DMS153 (cell line): Measurements from ENCODE around the gene RAC2.
A peak's percentile ranks its signal among the peaks of the same experiment; 100 is the strongest.
"Not testable (repeated sequence)": the region's sequence is repeated elsewhere in the genome, so short reads cannot be mapped to it uniquely, and the experiment has no call there.

Source experiments
- DNase-seq: peaks from one replicate; lab custom pipeline; 2025; lab: John Stamatoyannopoulos, UW

RAC2 gene

DNA sequence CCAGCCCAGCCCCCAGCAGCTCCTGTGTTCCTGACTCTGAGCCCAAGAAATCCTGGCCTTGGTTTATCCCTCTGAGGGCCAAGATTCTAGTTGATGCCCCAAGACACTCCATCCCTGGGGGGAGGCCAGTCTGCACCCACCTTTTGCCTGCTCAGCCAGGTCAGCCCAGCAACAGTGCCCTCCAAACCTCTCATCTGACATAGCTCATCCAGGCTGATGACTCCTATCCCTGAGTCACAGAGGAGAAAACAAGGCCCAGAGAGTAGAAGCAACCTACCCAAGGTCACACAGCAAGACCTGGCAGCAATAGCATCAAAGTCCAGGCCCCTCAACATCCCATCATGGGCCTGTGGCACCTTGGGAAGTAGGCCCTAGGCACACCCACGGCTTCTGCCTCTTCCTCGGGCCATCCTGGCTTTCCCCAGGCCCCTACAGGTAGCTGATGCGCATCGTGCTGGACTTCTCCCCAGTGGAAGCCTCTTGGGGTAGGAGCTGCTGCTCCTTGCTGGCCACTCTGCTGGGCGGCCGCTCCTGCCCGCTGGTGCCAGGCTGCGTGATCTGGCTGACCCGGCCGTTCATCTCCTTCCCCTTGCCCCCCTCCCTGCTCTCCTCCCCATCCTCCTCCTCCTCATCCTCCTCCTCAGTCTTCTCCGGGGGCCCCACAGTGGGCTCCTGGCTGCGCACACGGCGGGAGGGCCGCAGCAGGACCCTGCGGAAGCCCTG lies 37.8 kb downstream of the RAC2 start:
- no peak for DNase-seq

DNA sequence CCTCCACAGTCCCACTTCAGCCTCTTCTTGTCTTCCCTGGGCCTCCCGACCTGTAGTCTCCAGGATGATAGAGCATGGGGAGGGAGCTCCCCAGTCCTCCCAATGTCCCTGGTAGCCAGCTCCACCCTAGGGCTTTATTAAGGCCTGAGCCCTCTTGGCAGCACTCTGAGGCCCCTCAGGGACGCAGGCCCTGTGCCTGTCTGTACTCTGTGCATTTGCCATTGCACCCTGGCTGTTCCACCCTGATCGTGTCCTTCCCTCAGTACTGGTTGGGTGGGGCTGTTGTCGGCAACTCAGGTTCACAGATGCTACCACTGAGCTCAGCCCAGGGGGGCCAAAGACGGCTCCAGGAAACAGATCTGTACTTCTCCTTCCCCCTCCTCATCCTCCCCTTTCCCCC lies 39.0 kb downstream of the RAC2 start:
- no peak for DNase-seq

DNA sequence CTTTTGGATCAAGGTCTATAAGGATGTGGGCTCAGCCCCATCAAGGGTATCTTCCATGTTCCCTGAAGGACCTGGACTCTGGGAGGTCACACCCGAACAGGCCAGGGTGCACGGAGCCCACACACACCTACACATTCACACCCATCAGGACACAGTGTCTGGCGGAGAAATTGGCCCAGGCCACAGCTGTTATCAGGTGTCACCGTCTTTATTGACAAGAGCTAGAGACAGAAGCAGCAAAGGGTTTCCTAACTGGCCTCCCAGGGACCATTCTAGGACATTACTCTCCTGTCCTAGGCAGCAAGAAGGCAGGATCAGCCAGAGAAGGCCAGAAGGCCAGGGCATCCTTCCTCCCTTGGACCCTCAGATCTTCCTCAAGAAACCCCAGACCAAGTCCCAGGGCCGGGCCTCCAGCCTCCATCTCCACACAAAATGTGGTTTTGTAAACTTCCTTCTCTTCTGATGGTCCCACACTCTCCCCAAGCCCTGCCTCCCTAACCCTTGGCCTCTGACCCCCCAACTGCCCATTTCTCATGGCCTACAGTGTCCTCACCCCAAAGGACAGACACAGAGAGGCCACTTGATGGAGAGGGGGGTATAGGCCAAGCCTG lies 39.9 kb downstream of the RAC2 start:
- no peak for DNase-seq

DNA sequence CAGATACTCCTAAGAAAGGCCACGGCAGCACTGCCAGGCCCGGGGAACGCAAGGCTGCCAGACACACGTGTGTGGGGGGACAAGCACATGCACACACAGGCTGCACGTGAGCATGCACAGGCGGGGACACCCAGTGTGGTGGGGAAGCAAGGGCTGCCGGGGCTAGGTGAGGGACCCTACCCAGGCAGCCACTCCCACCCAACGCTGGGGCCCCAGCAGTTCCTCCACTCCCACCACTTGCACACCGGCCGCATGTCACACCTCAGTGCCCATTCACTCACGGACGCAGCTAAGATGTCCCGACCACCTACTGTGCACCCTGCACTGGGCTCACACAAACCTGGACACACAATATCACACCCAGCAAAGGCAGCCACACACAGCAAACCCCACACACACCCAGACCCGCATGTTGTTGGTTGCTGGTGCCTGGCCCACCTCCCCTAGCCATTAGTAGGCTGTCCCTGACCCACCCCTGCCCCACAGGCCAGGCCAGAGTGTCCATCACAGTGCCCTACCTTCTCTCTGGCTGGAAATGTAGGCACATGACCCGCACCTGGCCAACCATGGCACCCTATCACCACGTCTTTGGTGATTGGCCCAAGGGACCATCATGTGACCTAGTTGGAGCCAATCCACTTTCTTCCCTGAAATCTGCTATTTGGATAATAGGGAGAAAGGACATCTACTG lies 40.6 kb downstream of the RAC2 start:
- no peak for DNase-seq

DNA sequence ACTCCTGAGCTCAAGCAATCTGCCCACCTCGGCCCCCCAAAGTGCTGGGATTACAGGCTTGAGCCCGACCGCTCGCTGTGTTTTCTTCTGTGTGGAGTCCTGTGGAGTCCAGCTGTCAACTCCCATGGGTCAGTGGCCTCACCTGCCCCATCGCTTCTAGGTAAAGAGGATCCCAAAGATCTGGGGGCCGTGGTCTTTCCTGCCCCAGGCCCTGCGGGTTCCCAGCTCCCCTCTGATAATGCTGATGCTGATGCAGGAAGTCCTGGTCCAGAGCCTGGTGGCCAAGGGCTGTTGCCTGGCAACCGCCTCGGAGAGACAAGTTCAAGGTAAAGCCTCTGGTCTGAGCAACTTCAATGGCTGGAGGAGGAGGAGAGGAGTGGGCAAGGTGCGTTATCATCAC lies 41.4 kb downstream of the RAC2 start:
- no peak for DNase-seq

DNA sequence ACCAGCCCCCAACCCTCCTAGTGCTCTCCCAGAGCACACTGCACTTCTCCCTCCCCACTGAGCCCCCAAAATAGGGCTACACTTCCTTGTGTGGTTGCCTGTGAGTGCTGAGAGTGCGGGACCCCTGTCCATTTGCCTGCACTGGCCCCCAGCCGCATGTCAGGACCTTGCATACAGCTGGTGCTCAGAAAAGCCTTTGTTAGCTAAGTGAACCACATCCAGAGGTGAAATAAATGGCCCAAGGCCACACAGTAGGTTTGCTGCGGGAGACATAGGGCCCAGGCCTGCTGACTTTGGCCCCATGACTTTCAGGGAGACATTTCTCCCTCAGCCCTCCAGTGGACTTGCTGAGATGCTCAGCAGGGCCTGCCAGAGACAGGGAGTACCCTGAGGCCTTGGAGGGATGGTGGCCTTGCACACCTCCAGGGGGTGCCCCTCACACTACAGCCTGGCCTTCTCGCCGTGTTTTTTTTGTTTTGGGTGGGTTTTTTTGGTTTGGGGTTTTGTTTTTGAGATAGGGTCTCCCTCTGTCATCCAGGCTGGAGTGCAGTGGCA lies 42.0 kb downstream of the RAC2 start:
- no peak for DNase-seq

DNA sequence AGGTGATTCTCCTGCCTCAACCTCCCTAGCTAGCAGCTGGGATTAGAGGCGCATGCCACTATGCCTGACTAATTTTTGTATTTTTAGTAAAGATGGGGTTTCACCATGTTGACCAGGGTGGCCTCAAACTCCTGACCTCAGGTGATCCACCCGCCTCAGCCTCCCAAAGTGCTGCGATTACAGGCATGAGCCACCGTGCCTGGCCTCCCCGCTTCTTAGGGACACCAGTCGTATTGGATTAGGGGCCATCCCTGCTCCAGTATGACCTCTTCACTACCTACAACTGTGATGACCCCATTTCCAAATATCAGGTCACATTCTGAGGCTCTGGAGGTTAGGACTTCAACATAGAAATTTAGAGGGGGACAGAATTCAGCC lies 42.6 kb downstream of the RAC2 start:
- not testable (repeated sequence) for DNase-seq

DNA sequence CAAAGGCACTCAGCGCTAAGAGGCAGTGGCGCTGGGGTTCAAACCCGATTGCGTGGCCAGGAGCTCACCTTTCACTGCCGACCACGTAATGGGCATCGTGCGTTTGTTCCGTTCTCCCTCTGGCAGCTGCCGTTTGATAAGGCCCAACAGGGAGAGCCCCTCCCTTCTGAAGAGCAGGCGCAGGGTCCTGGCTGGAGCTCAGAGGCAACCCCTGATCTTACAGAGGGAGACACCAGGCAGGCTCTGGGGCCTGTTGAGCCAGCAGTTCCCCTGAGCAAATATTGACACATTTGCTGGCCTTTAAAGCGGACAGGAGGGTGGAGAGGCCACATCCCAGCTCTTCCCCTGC lies 44.3 kb downstream of the RAC2 start:
- peak; percentile 63 for DNase-seq

DNA sequence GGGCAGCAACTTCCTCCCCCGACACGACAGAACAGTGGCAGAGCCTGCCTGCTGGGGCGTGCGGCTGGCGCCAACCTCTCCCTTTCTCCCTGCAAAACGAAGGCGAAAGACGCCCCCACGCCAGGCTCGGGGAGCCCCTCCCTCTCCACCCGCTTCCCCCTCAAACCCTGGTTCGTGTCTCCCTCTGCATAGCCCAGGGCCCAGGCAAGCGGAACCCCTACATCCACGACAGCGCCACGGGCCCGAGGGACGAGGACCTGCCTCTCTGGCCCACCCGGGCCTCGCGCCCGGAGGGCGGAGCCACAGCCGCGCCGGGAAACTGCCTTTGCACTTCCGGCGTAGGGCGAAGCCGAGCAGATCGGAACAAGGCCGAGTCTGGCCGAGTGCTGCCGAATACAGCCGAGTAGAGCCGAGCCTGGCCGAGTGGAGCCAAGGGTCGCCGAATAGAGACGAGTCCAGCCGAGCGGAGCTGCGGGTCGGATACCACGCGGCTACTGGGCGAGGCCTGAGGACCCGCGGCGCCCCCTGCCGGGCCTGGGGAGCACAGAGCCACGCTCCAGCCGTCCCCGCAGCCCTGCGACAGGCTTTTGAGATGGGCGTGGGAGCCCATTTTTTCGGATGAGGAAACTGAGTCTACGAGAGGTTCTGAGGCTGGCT lies 44.8 kb downstream of the RAC2 start:
- peak; percentile 97 for DNase-seq

DNA sequence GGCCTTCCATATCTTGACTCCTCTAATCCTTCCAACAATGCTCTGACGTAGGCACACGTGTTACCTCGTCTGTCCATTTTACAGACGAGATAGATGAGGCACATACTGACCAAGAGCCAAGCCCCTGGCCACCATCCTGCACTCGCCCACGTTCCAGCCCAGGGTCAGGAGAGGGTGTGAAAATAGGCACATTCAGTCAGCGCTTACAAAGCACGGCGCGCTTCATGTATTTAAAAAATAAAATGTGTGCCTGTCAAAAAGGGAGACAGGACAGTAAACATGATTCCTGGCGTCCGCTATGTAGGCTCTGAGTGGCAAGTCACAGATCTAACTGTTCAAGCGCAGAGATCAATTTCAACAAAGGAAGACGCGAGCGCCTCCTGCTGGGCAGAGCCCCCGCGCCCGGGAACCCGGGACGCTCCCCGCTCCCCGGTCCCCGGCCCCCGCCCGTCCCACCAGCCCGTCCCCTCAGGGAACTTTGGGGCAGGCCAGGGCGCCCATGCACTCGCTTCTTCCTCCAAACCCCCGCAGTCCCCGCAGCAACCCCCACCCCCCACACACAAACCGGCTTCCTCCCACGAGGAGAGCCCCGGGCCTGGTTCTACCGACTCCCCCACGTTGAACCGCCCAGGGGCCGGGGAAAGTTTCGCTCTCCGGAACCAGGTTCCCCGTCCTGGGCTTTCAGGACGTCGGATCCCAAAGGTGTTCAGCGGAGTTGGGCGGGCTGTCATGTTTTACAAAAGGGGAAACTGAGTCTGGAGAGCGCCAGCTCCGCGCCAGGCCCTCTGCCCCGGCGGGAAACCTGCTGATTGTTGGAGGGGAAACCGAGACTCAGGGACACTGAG lies 45.6 kb downstream of the RAC2 start:
- DNase-seq: peak; percentile 51

DNA sequence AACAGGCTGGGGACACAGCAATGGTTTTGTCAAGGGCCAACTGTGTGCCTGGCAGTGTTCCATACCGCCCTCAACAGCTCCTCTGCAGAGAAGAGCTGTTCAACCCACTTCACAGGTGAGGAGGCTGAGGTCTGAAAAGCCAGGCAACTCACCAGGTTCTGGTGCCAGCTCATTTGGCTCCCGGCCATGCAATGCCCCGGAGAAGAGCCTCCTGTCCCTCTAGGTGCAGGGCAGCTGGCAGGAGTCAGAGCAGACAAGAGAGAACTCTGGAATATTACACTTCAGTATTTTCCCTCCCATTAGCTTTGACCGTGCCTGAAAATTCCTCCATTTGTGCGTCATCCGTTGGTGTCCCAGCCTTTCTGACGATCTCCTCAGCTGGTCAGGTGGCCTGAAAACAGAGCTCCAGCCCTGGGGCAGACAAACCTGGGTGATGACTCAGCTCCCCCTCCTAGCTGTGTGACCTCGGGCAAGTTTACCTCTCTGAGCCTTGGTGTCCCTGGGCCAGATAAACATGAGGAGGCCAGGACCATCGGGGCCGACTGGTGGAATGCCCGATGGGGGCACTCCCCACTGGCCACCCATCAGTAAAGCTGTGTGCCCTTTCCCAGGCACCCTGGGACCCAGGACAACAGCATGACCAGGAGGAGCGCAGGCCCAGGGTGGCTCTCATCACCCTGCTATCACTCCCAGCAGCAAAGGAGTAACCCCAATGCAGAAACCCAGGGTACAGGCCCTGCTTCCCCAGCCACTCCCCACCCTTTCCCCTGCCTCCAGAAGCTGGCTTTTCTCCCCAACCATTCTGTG lies 46.4 kb downstream of the RAC2 start:
- DNase-seq: no peak

DNA sequence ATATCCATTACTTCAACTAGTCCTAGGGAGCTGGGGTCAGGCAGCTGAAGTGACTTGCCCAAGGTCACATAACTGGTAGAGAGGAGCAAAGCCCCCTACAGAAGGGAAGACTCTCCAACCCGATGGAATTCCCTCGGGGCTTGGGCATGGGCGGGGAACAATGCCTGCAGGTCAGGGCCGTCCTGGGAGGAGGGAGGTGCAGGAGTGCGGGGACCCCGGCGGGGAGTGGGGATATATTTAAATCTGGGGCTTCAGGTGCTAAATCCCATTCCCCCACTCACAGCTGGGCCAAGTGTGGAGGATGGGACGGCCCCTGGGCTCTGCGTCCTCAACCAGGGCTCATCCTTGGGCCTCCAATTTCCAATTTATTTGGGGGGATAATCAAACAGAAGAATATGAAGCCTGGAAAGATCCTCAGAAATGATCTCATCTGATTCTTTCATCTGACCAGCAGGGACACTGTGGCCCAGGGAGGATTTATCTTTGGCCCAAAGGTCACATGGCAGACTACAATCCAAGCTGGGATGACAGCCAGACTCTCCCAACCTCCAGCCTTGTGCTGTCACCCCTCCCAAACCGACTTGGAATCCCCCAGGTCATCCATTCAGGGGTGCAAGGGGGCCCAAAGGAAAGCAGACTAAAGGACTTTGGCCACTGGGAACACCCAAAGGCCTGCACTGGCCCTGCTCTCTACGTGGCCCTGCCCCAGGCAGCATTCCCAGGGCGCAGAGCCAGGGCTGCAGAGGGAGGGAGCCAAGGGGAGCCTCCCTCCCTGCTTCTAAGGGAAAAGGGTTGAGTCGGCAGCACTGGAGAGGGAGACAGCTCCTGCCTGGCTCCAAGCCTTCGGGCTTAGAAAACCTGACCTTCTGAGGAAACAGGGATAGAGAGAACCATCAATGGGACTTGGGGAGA lies 47.3 kb downstream of the RAC2 start:
- DNase-seq: no peak

DNA sequence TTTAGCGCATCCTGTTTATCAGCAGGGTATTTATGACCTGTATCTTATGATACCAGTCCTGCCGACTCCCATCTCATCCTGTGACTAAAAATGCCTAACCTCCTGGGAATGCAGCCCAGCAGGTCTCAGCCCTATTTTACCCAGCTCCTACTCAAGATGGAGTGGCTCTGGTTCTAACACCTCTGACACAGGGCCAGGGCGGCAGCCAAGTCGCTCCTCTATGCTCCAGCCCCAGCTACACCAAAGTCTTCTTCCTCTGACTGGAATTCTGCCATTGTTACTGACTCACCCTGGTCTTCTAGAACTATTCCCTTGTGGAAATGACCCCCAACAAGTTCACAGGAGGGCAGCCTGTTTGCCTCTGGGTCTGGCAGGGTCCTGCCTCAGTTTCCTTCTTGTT lies 48.1 kb downstream of the RAC2 start:
- DNase-seq: no peak

DNA sequence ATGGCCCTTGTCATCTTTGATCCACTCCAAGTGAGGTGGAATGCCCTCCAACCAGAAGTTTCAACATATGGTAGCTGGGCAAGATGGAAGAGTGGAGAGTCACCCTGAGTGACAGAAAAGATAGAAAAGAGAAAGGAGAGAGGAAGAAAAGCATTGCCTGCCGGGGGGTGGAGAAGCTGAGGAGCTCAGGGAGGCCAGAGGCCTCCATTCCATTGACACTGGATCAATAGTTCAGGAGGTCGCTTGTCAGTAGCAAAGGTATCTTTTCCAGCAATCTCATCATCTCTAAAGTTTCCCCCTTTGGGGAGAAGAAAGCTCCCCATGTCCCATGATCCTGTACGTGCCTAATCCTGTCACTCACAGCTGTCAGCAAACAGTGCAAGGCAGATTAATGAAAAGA lies 49.3 kb downstream of the RAC2 start:
- no peak for DNase-seq

DNA sequence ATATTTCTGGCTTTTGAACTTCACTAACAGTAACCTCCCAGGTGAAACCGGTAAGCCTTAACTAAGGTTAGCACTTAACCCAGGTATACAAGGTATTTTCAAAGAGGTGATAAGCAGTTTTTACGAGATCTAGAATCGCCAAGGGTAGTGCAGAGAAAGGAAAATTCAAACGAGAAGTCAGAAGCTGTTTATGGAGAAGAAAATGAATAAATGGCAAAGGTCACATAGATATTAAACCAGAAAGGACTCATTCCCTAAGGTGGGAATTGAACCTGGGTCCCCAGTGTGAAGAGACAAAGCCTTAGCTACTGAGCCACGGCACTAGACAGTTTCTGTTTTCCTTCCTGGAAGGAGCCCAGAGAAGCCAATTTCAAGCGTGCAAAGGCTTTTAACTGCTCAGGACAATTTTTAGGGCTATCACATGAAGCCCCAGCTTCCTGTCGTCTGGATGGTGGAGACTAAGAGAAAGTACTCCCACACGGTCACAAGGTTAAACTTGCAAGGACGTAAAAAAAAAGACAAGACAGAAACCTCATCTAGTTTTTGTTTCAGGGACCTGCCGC lies 50.4 kb downstream of the RAC2 start:
- no peak for DNase-seq

DNA sequence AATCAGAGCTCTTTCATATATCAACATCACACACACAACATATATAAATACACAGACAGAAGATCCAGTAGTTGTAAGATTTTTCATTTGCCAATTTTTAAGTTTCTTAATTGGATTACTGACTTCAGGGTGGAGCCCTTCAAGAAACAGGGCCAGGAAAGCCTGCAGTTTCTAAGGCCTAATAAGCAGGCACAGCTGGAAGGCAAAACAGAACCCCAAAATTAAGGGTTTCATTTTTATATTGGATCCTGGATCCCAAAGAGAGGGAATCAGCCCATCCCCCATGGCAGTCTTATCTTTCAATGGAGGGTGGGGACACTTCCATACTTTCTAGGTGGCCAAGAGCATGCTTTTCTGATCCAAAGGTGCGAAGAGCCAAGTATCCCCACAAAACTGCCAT lies 51.3 kb downstream of the RAC2 start:
- no peak for DNase-seq

DNA sequence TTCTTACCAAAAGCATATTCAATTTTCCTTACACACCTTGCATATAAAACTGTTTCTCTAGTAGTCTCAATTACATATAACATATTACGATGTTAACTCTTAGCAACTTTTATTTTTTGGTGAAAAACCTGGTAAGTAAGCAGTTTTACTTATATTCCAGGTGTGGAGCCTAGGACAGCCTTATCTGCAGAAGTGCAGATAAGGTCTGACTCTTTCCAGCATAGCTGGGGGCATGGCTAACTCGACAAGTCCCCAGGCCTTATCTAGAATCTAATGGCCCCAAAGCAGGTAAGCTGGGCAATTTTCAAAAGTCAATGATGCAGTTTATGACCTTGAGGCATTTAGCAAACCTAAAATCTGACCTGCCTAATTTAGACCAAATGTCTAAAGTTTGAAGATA lies 51.9 kb downstream of the RAC2 start:
- no peak for DNase-seq

DNA sequence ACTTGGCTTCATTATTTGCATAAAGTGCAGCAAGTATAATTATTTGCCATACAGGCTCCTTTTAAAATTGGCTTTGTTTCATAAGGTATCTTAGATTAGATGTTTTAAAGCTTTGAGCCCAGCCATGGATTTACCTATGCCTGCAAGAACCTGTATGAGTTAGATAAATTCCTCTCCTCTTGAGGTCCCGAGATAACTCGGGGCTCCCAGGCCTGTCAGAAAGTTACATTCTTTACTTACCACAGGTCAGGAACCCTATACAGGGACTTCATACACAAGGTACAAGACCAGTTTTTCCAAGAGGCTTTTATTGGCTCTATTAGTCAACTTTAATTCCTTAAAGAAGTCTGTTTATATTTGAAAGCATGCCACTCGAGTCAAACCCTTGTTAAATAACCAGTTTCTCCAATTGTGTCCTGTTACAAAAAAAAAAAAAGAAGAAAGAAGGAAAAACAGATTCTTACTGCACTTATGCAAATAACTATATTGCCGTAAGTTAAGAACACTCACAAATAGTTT lies 53.7 kb downstream of the RAC2 start:
- DNase-seq: no peak

DNA sequence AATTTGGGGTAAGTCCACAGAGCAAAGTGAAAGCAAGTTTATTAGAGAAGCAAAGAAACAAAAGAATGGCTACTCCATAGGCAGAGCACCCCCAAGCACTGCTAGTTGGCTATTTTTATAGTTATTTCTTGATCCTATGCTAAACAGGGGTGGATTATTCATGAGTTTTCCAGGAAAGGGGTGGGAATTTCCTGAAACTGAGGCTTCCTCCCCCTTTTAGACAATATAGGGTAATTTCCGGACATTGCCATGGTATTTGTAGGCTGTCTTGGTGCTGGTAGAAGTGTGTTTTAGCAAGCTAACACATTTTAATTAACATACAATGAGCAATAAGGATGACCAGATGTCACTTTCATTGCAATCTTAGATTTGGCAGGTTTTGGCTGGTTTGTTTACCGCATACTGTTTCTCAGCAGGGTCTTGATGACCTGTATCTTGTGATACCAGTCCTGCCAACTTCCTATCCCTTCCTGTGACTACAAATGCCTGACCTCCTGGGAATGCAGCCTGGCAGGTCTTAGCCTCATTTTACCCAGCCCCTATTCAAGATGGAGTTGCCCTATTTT lies 55.1 kb downstream of the RAC2 start:
- no peak for DNase-seq
